WTC11 (cell line): ENCODE measurements around the gene FRS2. TPM values are rescaled to one million over a fixed set of nuclear protein-coding genes. Genes with fewer than 3 reads are reported as not detected.

ENCODE experiments used
- ATAC-seq: fragments of 200-7000 bp; cut with Tn5 transposase; 2 replicates; pipeline ENCODE4 v1.10.0; 2021; ENCODE audit warnings: mild to moderate bottlenecking, moderate library complexity
- CTCF ChIA-PET: fragments of 300-600 bp; sonication (Branson Sonifier 250); formaldehyde crosslinking; loops from one replicate; lab custom pipeline; 2021; ENCODE audit warnings: antibody characterized with exemption; lab: Charles Lee
- POLR2A ChIA-PET: fragments of 350-600 bp; sonication (Branson Sonifier 250); formaldehyde crosslinking; loops from one replicate; lab custom pipeline; 2021; ENCODE audit warnings: antibody characterized with exemption; lab: Charles Lee
- DNase-seq: peaks from one replicate; pipeline ENCODE4 v3.0.0; 2021; ENCODE audit warnings: low spot score
- H3K27ac Mint-ChIP-seq: 2 replicates; pipeline ENCODE4 v1.8.0; 2021; ENCODE audit warnings: mixed read lengths
- H3K27me3 Mint-ChIP-seq: 2 replicates; pipeline ENCODE4 v1.8.0; 2021; ENCODE audit warnings: low read depth, mild to moderate bottlenecking, moderate library complexity, mixed read lengths
- H3K36me3 Mint-ChIP-seq: 2 replicates; pipeline ENCODE4 v1.8.0; 2021; ENCODE audit warnings: mixed read lengths
- H3K4me1 Mint-ChIP-seq: 2 replicates; pipeline ENCODE4 v1.8.0; 2022; ENCODE audit warnings: mixed read lengths
- H3K4me3 Mint-ChIP-seq: 2 replicates; pipeline ENCODE4 v1.8.0; 2021; ENCODE audit warnings: mild to moderate bottlenecking, moderate library complexity, mixed read lengths
- H3K9me3 Mint-ChIP-seq: 2 replicates; pipeline ENCODE4 v1.8.0; 2021; ENCODE audit warnings: mixed read lengths
- AR ChIP-seq: fragments of 250-450 bp; sonication (Bioruptor Pico); IDR thresholded peaks from 2 replicates; pipeline ENCODE4 v1.9.0; 2021; ENCODE audit warnings: mild to moderate bottlenecking
- ATF1 ChIP-seq: sonication (generic); formaldehyde crosslinking; IDR thresholded peaks from 2 replicates; pipeline ENCODE4 v1.8.1; 2023; ENCODE audit warnings: mild to moderate bottlenecking, moderate library complexity, missing genetic modification reagents
- FOXJ3 ChIP-seq: sonication (generic); formaldehyde crosslinking; IDR thresholded peaks from 2 replicates; pipeline ENCODE4 v1.9.0; 2021; ENCODE audit warnings: missing genetic modification reagents, mild to moderate bottlenecking, borderline replicate concordance
- GTF2I ChIP-seq: fragments of 250-450 bp; sonication (Bioruptor Pico); conservative IDR thresholded peaks from 2 replicates; pipeline ENCODE4 v1.4.0; 2021; ENCODE audit warnings: mild to moderate bottlenecking
- IRF2 ChIP-seq: sonication (generic); formaldehyde crosslinking; IDR thresholded peaks from 2 replicates; pipeline ENCODE4 v1.8.0; 2022; ENCODE audit warnings: low read depth, missing genetic modification reagents, borderline replicate concordance
- MXD4 ChIP-seq: fragments of 250-450 bp; sonication (Bioruptor Pico); IDR thresholded peaks from 2 replicates; pipeline ENCODE4 v1.8.0; 2021; ENCODE audit warnings: mild to moderate bottlenecking, moderate library complexity, borderline replicate concordance
- SMAD4 ChIP-seq: sonication (generic); formaldehyde crosslinking; IDR thresholded peaks from 2 replicates; pipeline ENCODE4 v1.8.0; 2022; ENCODE audit warnings: mild to moderate bottlenecking, missing genetic modification reagents
- SP1 ChIP-seq: sonication (generic); formaldehyde crosslinking; conservative IDR thresholded peaks from 2 replicates; pipeline ENCODE4 v1.8.1; 2022; ENCODE audit warnings: missing genetic modification reagents
- TEAD1 ChIP-seq: sonication (generic); formaldehyde crosslinking; IDR thresholded peaks from 2 replicates; pipeline ENCODE4 v1.8.0; 2022; ENCODE audit warnings: mild to moderate bottlenecking, missing genetic modification reagents
- ZNF121 ChIP-seq: sonication (generic); formaldehyde crosslinking; IDR thresholded peaks from 2 replicates; pipeline ENCODE4 v1.8.0; 2023; ENCODE audit warnings: missing genetic modification reagents
- ZNF138 ChIP-seq: sonication (generic); formaldehyde crosslinking; conservative IDR thresholded peaks from 2 replicates; pipeline ENCODE4 v1.8.1; 2022; ENCODE audit warnings: mild to moderate bottlenecking, moderate library complexity, missing genetic modification reagents
- ZNF281 ChIP-seq: sonication (generic); formaldehyde crosslinking; IDR thresholded peaks from 2 replicates; pipeline ENCODE4 v1.8.0; 2023; ENCODE audit warnings: mild to moderate bottlenecking, missing genetic modification reagents
- ZNF396 ChIP-seq: fragments of 250-450 bp; sonication (Bioruptor Pico); IDR thresholded peaks from 2 replicates; pipeline ENCODE4 v1.8.0; 2021; ENCODE audit warnings: mild to moderate bottlenecking, moderate library complexity, borderline replicate concordance
- ZSCAN18 ChIP-seq: fragments of 250-450 bp; sonication (Bioruptor Pico); IDR thresholded peaks from 2 replicates; pipeline ENCODE4 v2.1.2; 2022; ENCODE audit warnings: mild to moderate bottlenecking, moderate library complexity
- total RNA-seq: library from RNA; stranded (reverse); gene quantifications from 3 replicates; pipeline ENCODE4 v1.2.3, GENCODE V29; 2021
- TF ChIP-seq, protein P1 (sequence below): sonication (generic); formaldehyde crosslinking; IDR thresholded peaks from 2 replicates; pipeline ENCODE4 v1.8.1; 2022; ENCODE audit warnings: low read depth, mild to moderate bottlenecking, moderate library complexity, missing genetic modification reagents, borderline replicate concordance
- TF ChIP-seq, protein P2 (sequence below): sonication (generic); formaldehyde crosslinking; IDR thresholded peaks from 2 replicates; pipeline ENCODE4 v1.8.1; 2022; ENCODE audit warnings: low read depth, missing genetic modification reagents, borderline replicate concordance
- TF ChIP-seq, protein P3 (sequence below): sonication (generic); formaldehyde crosslinking; IDR thresholded peaks from 2 replicates; pipeline ENCODE4 v1.8.1; 2022; ENCODE audit warnings: missing genetic modification reagents, borderline replicate concordance
- TF ChIP-seq, protein P4 (sequence below): sonication (generic); formaldehyde crosslinking; IDR thresholded peaks from 2 replicates; pipeline ENCODE4 v1.8.1; 2023; ENCODE audit warnings: mild to moderate bottlenecking, missing genetic modification reagents, moderate library complexity

Gene FRS2
- total RNA-seq, 1 experiment from 2014 or later: 26.1 TPM

DNA sequence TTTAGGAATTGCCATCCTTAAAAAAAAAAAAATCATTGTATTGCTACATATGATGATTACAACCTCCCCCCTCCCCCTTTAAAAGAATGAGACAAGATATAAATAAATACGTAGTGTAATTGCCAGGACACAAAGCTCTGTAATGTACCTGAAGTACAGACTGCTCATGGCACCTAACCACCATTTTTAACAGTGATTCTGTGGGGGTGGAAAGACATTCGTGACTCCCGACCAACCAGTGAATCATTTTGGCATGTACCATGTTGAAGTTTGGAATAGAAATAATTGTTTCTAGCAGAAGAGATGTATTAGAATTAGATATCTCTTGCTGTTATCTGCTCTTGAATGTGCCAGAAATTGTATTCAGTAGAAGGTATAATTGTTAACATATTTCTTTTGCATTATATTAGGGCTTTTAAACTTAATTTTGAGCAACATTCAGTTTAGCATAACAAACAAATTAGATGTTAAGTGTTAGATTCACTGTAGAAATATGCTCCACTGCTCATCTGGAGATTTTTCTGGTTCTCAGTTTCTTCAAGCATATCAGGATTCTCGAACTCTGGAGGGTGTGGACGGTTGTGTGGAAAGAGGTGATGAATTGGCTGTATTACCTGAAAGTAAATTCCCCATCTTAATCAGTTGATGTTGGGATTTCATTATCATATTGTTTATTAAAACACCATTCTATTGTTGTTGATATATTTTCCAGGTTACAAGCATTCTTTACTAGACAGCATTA lies 31.1 kb downstream of the FRS2 start:
- no peak for DNase-seq
- ChIA-PET CTCF (no interaction called here), POLR2A (no interaction called here)
- H3K9me3 Mint-ChIP-seq: no peaks in the 10 kb centered on the region
- H3K27ac Mint-ChIP-seq: no peak overlapping the region
- TF ChIP-seq MXD4 (no peak), TEAD1 (CRISPR knock-in tag) (no peak), ZNF396 (no peak), ZNF281 (no peak), ZSCAN18 (CRISPR knock-in tag) (no peak), ATF1 (CRISPR knock-in tag) (no peak)
- TF ChIP-seq, protein P1, sequence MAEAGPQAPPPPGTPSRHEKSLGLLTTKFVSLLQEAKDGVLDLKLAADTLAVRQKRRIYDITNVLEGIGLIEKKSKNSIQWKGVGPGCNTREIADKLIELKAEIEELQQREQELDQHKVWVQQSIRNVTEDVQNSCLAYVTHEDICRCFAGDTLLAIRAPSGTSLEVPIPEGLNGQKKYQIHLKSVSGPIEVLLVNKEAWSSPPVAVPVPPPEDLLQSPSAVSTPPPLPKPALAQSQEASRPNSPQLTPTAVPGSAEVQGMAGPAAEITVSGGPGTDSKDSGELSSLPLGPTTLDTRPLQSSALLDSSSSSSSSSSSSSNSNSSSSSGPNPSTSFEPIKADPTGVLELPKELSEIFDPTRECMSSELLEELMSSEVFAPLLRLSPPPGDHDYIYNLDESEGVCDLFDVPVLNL: no peak
- TF ChIP-seq, protein P2, sequence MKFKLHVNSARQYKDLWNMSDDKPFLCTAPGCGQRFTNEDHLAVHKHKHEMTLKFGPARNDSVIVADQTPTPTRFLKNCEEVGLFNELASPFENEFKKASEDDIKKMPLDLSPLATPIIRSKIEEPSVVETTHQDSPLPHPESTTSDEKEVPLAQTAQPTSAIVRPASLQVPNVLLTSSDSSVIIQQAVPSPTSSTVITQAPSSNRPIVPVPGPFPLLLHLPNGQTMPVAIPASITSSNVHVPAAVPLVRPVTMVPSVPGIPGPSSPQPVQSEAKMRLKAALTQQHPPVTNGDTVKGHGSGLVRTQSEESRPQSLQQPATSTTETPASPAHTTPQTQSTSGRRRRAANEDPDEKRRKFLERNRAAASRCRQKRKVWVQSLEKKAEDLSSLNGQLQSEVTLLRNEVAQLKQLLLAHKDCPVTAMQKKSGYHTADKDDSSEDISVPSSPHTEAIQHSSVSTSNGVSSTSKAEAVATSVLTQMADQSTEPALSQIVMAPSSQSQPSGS (CRISPR knock-in tag): no peak
- ATAC-seq: no peak
- peaks cover 45% of the 10 kb centered on the region for H3K4me1 Mint-ChIP-seq
- H3K36me3 Mint-ChIP-seq: no peaks in the 10 kb centered on the region
- H3K4me3 Mint-ChIP-seq: no peak overlapping the region
- H3K27me3 Mint-ChIP-seq: no peaks in the 10 kb centered on the region

GRCh38 chr12:69502345-69503081 lies 32.3 kb downstream of the FRS2 start:
- H3K36me3 Mint-ChIP-seq: no peaks in the 10 kb centered on the region
- H3K4me1 Mint-ChIP-seq: peaks cover 39% of the 10 kb centered on the region
- DNase-seq: no peak
- H3K27me3 Mint-ChIP-seq: no peaks in the 10 kb centered on the region
- H3K27ac Mint-ChIP-seq: no peak overlapping the region
- ChIA-PET POLR2A (no interaction called here), CTCF (interaction anchor here (0.6 kb wide), 2 partner anchors 31 to 34 kb away, joined by 3 read pairs; no protein-coding TSS in a partner anchor)
- no peak for ATAC-seq
- no peak overlapping the region for H3K4me3 Mint-ChIP-seq
- no peaks in the 10 kb centered on the region for H3K9me3 Mint-ChIP-seq
- TF ChIP-seq FOXJ3 (no peak), ZNF281 (no peak), AR (CRISPR knock-in tag) (no peak), SP1 (CRISPR knock-in tag) (no peak), IRF2 (no peak), ZNF138 (CRISPR knock-in tag) (no peak), GTF2I (no peak), SMAD4 (CRISPR knock-in tag) (no peak), ZNF121 (CRISPR knock-in tag) (no peak)
- TF ChIP-seq, protein P3, sequence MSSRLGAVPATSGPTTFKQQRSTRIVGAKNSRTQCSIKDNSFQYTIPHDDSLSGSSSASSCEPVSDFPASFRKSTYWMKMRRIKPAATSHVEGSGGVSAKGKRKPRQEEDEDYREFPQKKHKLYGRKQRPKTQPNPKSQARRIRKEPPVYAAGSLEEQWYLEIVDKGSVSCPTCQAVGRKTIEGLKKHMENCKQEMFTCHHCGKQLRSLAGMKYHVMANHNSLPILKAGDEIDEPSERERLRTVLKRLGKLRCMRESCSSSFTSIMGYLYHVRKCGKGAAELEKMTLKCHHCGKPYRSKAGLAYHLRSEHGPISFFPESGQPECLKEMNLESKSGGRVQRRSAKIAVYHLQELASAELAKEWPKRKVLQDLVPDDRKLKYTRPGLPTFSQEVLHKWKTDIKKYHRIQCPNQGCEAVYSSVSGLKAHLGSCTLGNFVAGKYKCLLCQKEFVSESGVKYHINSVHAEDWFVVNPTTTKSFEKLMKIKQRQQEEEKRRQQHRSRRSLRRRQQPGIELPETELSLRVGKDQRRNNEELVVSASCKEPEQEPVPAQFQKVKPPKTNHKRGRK (CRISPR knock-in tag): no peak
- TF ChIP-seq, protein P4, sequence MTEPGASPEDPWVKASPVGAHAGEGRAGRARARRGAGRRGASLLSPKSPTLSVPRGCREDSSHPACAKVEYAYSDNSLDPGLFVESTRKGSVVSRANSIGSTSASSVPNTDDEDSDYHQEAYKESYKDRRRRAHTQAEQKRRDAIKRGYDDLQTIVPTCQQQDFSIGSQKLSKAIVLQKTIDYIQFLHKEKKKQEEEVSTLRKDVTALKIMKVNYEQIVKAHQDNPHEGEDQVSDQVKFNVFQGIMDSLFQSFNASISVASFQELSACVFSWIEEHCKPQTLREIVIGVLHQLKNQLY (CRISPR knock-in tag): no peak
